Lower leg skin (tissue), 3 donors: Measurements from ENCODE around the gene KIF17.

Experiments
- CTCF ChIP-seq, 3 donors: fragments of 450-650 bp; IDR thresholded peaks; one replicate each; pipeline ENCODE4 v1.5.1; 2016; ENCODE audit warnings: antibody characterized with exemption in 3 of 3, mild to moderate bottlenecking in 3 of 3, moderate library complexity in 2 of 3
- POLR2A ChIP-seq, 2 donors: fragments of 450-650 bp; IDR thresholded peaks; one replicate each; pipeline ENCODE4 v1.6.1; 2016 to 2017; ENCODE audit warnings: antibody characterized with exemption in 2 of 2, mild to moderate bottlenecking in 1 of 2, moderate library complexity in 1 of 2

GRCh38 chr1:20672265-20672632 lies 45.6 kb downstream of the KIF17 start:
- TF ChIP-seq CTCF (IDR thresholded peaks at IDR 0.05) (no peak), POLR2A (IDR thresholded peaks at IDR 0.05) (no peak)
